NCI-H2107 treated with DMSO at 0.1 percent for 48 hours (cell line): Measurements from ENCODE around the gene HOXA5.

Experiments
- DNase-seq: peaks from one replicate; lab custom pipeline; 2025; ENCODE audit not compliant: unreplicated experiment; lab: John Stamatoyannopoulos, UW

The HOXA5 gene

GRCh38 chr7:27137640-27138315 lies 5.7 kb downstream of the HOXA5 start:
- DNase-seq = no peak

- no peak for DNase-seq
These were observed 9.1 kb downstream of the HOXA5 start for GRCh38 chr7:27134392-27134791.

GRCh38 chr7:27133409-27134231 lies 9.9 kb downstream of the HOXA5 start:
- no peak for DNase-seq

GRCh38 chr7:27132978-27133377 lies 10.5 kb downstream of the HOXA5 start:
- no peak for DNase-seq

GRCh38 chr7:27132214-27132613 lies 11.3 kb downstream of the HOXA5 start:
- no peak for DNase-seq

GRCh38 chr7:27131390-27131819 lies 12.1 kb downstream of the HOXA5 start:
- no peak for DNase-seq

GRCh38 chr7:27130540-27131389 lies 12.7 kb downstream of the HOXA5 start, which contains the start of gene HOXA4:
HOXA4 (minus strand) TSS chr7:27130757; CDS start chr7:27130733, 24 bp downstream.
- DNase-seq = peak; percentile 29

- no peak for DNase-seq
These were observed 13.5 kb downstream of the HOXA5 start for GRCh38 chr7:27129729-27130539.

GRCh38 chr7:27128776-27129728 lies 14.4 kb downstream of the HOXA5 start:
- no peak for DNase-seq

- no peak for DNase-seq
These were observed 15.4 kb downstream of the HOXA5 start for GRCh38 chr7:27128034-27128433.

GRCh38 chr7:27126596-27127327 lies 16.7 kb downstream of the HOXA5 start:
- no peak for DNase-seq

GRCh38 chr7:27125986-27126394 lies 17.5 kb downstream of the HOXA5 start:
- no peak for DNase-seq

GRCh38 chr7:27124902-27125689 lies 18.4 kb downstream of the HOXA5 start:
- DNase-seq = no peak

GRCh38 chr7:27124096-27124901 lies 19.2 kb downstream of the HOXA5 start:
- DNase-seq = no peak

- DNase-seq = no peak
These were observed 19.9 kb downstream of the HOXA5 start for GRCh38 chr7:27123477-27124053.

- DNase-seq = no peak
These were observed 20.4 kb downstream of the HOXA5 start for GRCh38 chr7:27123007-27123476.
